K562 (cell line): Measurements from ENCODE around the gene NIM1K. TPM values are rescaled to one million over a fixed set of nuclear protein-coding genes. Genes with fewer than 3 reads are reported as not detected.

ENCODE experiments used
- ATAC-seq: fragments of 200-7000 bp; cut with Tn5 transposase; 3 replicates; pipeline ENCODE4 v1.9.1; 2020; ENCODE audit warnings: moderate library complexity
- BruUV-seq: library from RNA; stranded (reverse); fragments of 400-500 nt; replicated peaks from 2 replicates; lab custom pipeline; 2021; lab: Mats Ljungman, UMichigan
- CTCF ChIA-PET: fragments of 300-600 bp; formaldehyde crosslinking; extraction: SDS; loops from one replicate; lab custom pipeline; 2021; ENCODE audit warnings: low intra/inter-chr PET ratio; lab: Yijun Ruan, JAX
- POLR2A ChIA-PET: fragments of 300-600, 350-650 bp; sonication (Branson Sonifier 250); formaldehyde crosslinking; extraction: SDS; loops from one replicate; lab custom pipeline; 2021; ENCODE audit warnings: antibody characterized with exemption, inconsistent platforms; lab: Yijun Ruan, JAX
- DNase-seq, 4 experiments: peaks; one replicate each; pipeline versions ENCODE4 v3.0.0 to v3.0.0-alpha.2; 2011 to 2018; ENCODE audit warnings: low spot score in 3 of 4, mixed read lengths in 3 of 4; ENCODE audit errors: extremely low read depth in 1 of 4
- FAIRE-seq: peaks from 2 replicates; lab custom pipeline; 2011; peaks lifted over from hg19 to GRCh38; lab: Jason Lieb, UNC
- H2AFZ ChIP-seq: 2 replicates; pipeline ENCODE4 v1.6.0; 2011; ENCODE audit warnings: low read depth, low read length, control low read depth, inconsistent platforms
- H3K27ac ChIP-seq: fragments of 200-600 bp; 3 replicates; pipeline ENCODE4 v1.8.0; 2011; ENCODE audit warnings: low read depth, mild to moderate bottlenecking, control low read depth, inconsistent platforms, low read length, moderate library complexity, mixed read lengths; ENCODE audit errors: extremely low read depth
- H3K27me3 ChIP-seq, 2 experiments: fragments of 300-600 bp in 1 of 2; 2 replicates in 1 of 2; 3 replicates in 1 of 2; pipeline versions ENCODE4 v1.6.0 to v1.8.0; 2011; ENCODE audit warnings: inconsistent platforms in 2 of 2, low read length in 2 of 2, mild to moderate bottlenecking in 1 of 2, mixed read lengths in 1 of 2, moderate library complexity in 1 of 2; ENCODE audit not compliant: control insufficient read depth in 2 of 2, insufficient read depth in 2 of 2
- H3K36me3 ChIP-seq: fragments of 300-600 bp; 3 replicates; pipeline ENCODE4 v1.8.0; 2011; ENCODE audit warnings: mild to moderate bottlenecking, low read length, inconsistent platforms; ENCODE audit not compliant: control insufficient read depth, insufficient read depth
- H3K4me1 ChIP-seq, 2 experiments: fragments of 200-600 bp in 1 of 2; replicated peaks in 1 of 2; 2 replicates in 1 of 2; 3 replicates in 1 of 2; pipeline versions ENCODE4 v1.5.1 to v1.8.0; 2011; ENCODE audit warnings: inconsistent platforms in 2 of 2, low read length in 2 of 2, mild to moderate bottlenecking in 1 of 2, mixed read lengths in 1 of 2, moderate library complexity in 1 of 2; ENCODE audit not compliant: control insufficient read depth in 2 of 2, insufficient read depth in 2 of 2
- H3K4me2 ChIP-seq: 2 replicates; pipeline ENCODE4 v1.6.1; 2011; ENCODE audit warnings: low read length, control low read depth, inconsistent platforms, mixed read lengths; ENCODE audit not compliant: insufficient read depth
- H3K4me3 ChIP-seq: fragments of 200-600 bp; sonication (generic), shearing (Covaris generic); 2 replicates; pipeline ENCODE4 v1.5.1; 2016; ENCODE audit warnings: control low read depth, inconsistent platforms
- H3K79me2 ChIP-seq: fragments of 200-600 bp; 3 replicates; pipeline ENCODE4 v1.8.0; 2011; ENCODE audit warnings: low read length, inconsistent platforms; ENCODE audit not compliant: control insufficient read depth, insufficient read depth
- H3K9ac ChIP-seq, 2 experiments: 2 replicates each; pipeline versions ENCODE4 v1.6.0 to v1.6.1; 2011; ENCODE audit warnings: low read depth in 2 of 2, low read length in 2 of 2, control low read depth in 1 of 2, inconsistent platforms in 1 of 2, mild to moderate bottlenecking in 1 of 2, mixed read lengths in 1 of 2; ENCODE audit not compliant: insufficient read depth in 1 of 2
- H3K9me1 ChIP-seq: one replicate; pipeline ENCODE4 v1.6.0; 2011; ENCODE audit warnings: inconsistent platforms, mild to moderate bottlenecking, low read length, moderate library complexity; ENCODE audit not compliant: control insufficient read depth, insufficient read depth
- H3K9me3 ChIP-seq: replicated peaks from 2 replicates; pipeline ENCODE4 v1.5.1; 2011; ENCODE audit warnings: low read depth, low read length, inconsistent platforms; ENCODE audit not compliant: control insufficient read depth, insufficient read depth
- H4K20me1 ChIP-seq: replicated peaks from 2 replicates; pipeline ENCODE4 v1.6.1; 2011; ENCODE audit warnings: low read length, inconsistent platforms, mixed read lengths; ENCODE audit not compliant: control insufficient read depth, insufficient read depth
- ATF4 ChIP-seq: fragments of 450-650 bp; formaldehyde crosslinking; IDR thresholded peaks from 2 replicates; pipeline ENCODE4 v1.4.0; 2022; ENCODE audit warnings: mild to moderate bottlenecking, moderate library complexity
- ELF4 ChIP-seq: fragments of 450-650 bp; formaldehyde crosslinking; IDR thresholded peaks from 2 replicates; pipeline ENCODE4 v1.4.0; 2022; ENCODE audit warnings: missing genetic modification characterization
- FOSL1 ChIP-seq: fragments of 200-800 bp; sonication (Bioruptor generic); conservative IDR thresholded peaks from 2 replicates; pipeline ENCODE4 v1.6.1; 2016; ENCODE audit warnings: missing genetic modification characterization, missing compliant biosample characterization
- HSF4 ChIP-seq: fragments of 250-450 bp; sonication (Bioruptor Pico); IDR thresholded peaks from 2 replicates; pipeline ENCODE4 v2.1.2; 2022; ENCODE audit warnings: mild to moderate bottlenecking, moderate library complexity, borderline replicate concordance
- MIER1 ChIP-seq: fragments of 450-650 bp; IDR thresholded peaks from 2 replicates; pipeline ENCODE4 v1.6.1; 2016; ENCODE audit warnings: antibody characterized with exemption, mild to moderate bottlenecking, low read depth
- MYC ChIP-seq, 2 experiments: fragments of 250-450 bp in 1 of 2; sonication (Bioruptor Pico) in 1 of 2; IDR thresholded peaks; 2 replicates each; pipeline versions ENCODE4 v1.5.1 to v1.6.1; 2012 to 2021; ENCODE audit warnings: low read depth in 2 of 2, borderline replicate concordance in 1 of 2, improper control_type of control experiment in 1 of 2, low read length in 1 of 2, mild to moderate bottlenecking in 1 of 2, moderate library complexity in 1 of 2
- ZNF76 ChIP-seq: fragments of 250-450 bp; sonication (Bioruptor Pico); IDR thresholded peaks from 2 replicates; pipeline ENCODE4 v1.4.0; 2020; ENCODE audit warnings: mild to moderate bottlenecking, moderate library complexity, borderline replicate concordance
- WGBS: fragments of 100-300 bp; shearing (Covaris generic); methylation state at CpG from one replicate; pipeline ENCODE4 v1.1.6; 2016; ENCODE audit warnings: low coverage, mixed read lengths; ENCODE audit not compliant: insufficient coverage; ENCODE audit errors: missing lambda C conversion rate; 5-methylcytosine and 5-hydroxymethylcytosine counted together
- in situ Hi-C: fragments of 300-500 bp; cut with MboI; formaldehyde crosslinking; loops from 4 replicates; pipeline ENCODE4 v1.15.0; 2018; ENCODE audit warnings: inconsistent platforms, mixed read lengths
- intact Hi-C: fragments of 100-400 bp; cut with micrococcal nuclease; formaldehyde crosslinking; loops from 2 replicates; pipeline ENCODE4 v1.14.2; 2022
- polyA plus RNA-seq, 8 experiments: library from polyadenylated mRNA; depleted of rRNA in 4 of 8; stranded (reverse) in 5 of 8; unstranded in 3 of 8; fragments of >200 nt; fragmentation: Nextera tagmentation in 2 of 8; fragmentation: Illumina TruSeq in 1 of 8; extraction: Ambion mirVana in 2 of 8; extraction: Trizol in 1 of 8; gene quantifications; 2 replicates each; pipeline versions ENCODE4 v1.2.1 to v1.2.3, GENCODE V29; 2011 to 2014; ENCODE audit warnings: inconsistent platforms in 1 of 8, missing spikeins in 1 of 8
- total RNA-seq, 7 experiments: library from RNA; depleted of rRNA in 6 of 7; stranded (reverse); fragments of >200 nt in 6 of 7; fragmentation: Illumina TruSeq in 2 of 7; extraction: Trizol in 2 of 7; gene quantifications; 2 replicates each; pipeline versions ENCODE4 v1.2.1 to v1.2.3, GENCODE V29; 2011 to 2021; ENCODE audit warnings: low replicate concordance in 1 of 7

Gene NIM1K
- total and polyA plus RNA-seq, 9 of the 15 experiments (the other 6 are each of a cell fraction or from before 2014, with no cell fraction given) = 0.03 to 0.34 (median 0.08) TPM; not detected in 3

- TF ChIP-seq MYC (IDR thresholded peaks at IDR 0.05; ENCODE audit: low read depth, low read length) (no peak), MYC (CRISPR knock-in tag; IDR thresholded peaks at IDR 0.05; ENCODE audit: borderline replicate concordance, low read depth) (no peak), ATF4 (CRISPR knock-in tag) (no peak), ZNF76 (no peak), ELF4 (CRISPR knock-in tag) (no peak), HSF4 (CRISPR knock-in tag) (no peak)
Observed at GRCh38 chr5:43315263-43315662, 123.2 kb downstream of the NIM1K start (continued).

- POLR2A ChIA-PET = no interaction called here
- BruUV-seq = no TSS peak
- intact Hi-C loops = no loop called here
- Histone ChIP-seq H3K36me3 (peaks cover 18% of the 10 kb centered on the region; the same call in 2 of the 3 replicates), H4K20me1 (peaks cover 20% of the 10 kb centered on the region), H3K9me1 (no peaks in the 10 kb centered on the region), H3K4me3 (no peak overlapping the region), H3K4me1 (peaks cover 16 to 19% of the 10 kb centered on the region in 2 experiments; a peak in 4 of 5 replicates), H2AFZ (no peak overlapping the region), H3K79me2 (peaks cover 27% of the 10 kb centered on the region), H3K9ac (no peak overlapping the region), H3K27me3 (no peaks in the 10 kb centered on the region), H3K4me2 (no peak overlapping the region), H3K9me3 (peaks cover 9% of the 10 kb centered on the region; the same call in 1 of the 2 replicates), H3K27ac (no peak overlapping the region)
- ATAC-seq = no peak
- FAIRE-seq = no peak
- no peak for DNase-seq
- in situ Hi-C loops = no loop called here
- TF ChIP-seq MIER1 (no peak), FOSL1 (tag) (0 out of 2 replicates have a peak, but pooled peaks have one; percentile 1)
- CTCF ChIA-PET = no interaction called here
- WGBS = 60% methylated on average over 3 of the region's 3 CpGs
Observed at GRCh38 chr5:43315682-43316081, 123.7 kb downstream of the NIM1K start.
